ENCODE measurements around the gene CCER1. TPM values are rescaled to one million over a fixed set of nuclear protein-coding genes. Genes with fewer than 3 reads are reported as not detected.

Gene CCER1
- total RNA-seq, 4 donors from 2014 or later: not detected

DNA sequence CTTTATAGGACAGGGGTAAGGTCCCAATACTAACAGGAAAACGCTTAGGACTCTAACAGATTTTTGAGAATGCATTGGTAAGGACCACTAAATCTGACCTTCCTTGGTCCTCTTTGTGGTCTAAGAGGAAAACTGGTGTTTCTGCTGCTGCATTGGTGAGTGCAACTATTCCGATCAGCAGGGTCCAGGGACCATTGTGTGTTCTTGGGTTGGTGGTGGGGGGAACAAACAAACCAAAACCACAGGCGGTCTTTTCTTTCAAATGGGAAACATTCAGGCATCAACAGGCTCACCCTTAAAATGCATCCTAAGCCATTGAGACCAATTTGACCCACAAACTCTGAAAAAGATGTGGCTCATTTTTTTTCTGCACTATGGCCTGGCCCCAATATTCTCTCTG lies 29.1 kb upstream of the CCER1 start:
- H3K4me3 ChIP-seq (ENCODE audit: low read depth, poor library complexity, severe bottlenecking): no peak overlapping the region
- intact Hi-C loops (cut with DNase I; ENCODE audit: low total_unique reads): no loop called here
- TF ChIP-seq, protein P1, sequence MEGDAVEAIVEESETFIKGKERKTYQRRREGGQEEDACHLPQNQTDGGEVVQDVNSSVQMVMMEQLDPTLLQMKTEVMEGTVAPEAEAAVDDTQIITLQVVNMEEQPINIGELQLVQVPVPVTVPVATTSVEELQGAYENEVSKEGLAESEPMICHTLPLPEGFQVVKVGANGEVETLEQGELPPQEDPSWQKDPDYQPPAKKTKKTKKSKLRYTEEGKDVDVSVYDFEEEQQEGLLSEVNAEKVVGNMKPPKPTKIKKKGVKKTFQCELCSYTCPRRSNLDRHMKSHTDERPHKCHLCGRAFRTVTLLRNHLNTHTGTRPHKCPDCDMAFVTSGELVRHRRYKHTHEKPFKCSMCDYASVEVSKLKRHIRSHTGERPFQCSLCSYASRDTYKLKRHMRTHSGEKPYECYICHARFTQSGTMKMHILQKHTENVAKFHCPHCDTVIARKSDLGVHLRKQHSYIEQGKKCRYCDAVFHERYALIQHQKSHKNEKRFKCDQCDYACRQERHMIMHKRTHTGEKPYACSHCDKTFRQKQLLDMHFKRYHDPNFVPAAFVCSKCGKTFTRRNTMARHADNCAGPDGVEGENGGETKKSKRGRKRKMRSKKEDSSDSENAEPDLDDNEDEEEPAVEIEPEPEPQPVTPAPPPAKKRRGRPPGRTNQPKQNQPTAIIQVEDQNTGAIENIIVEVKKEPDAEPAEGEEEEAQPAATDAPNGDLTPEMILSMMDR (IDR thresholded peaks at IDR 0.05): no peak
- no peak for TF ChIP-seq POLR2A (IDR thresholded peaks at IDR 0.05)
- 95% methylated on average over 3 of the region's 3 CpGs for WGBS, 2 donors
- DNase-seq (ENCODE audit: low spot score in 2 of 2): no peak

DNA sequence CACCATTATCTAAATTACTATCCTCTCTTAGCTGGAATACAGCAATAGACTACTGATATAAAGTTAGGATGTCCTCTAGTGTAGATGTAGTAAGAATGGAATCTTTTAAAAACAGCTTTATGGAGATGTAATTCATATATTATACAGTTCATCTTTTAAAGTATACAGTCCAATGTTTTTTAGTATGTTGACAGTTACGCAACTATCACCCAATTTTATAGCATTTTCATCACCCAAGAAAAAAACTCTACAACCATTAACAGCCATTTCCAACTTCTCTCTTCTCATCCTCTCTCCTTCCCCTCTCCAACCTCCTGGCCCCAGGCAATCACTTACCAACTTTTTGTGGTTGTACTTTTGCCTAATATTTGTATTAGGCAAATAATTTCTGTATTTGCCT lies 27.2 kb upstream of the CCER1 start:
- TF ChIP-seq POLR2A (IDR thresholded peaks at IDR 0.05): no peak
- TF ChIP-seq, protein P1 (IDR thresholded peaks at IDR 0.05): no peak
- intact Hi-C loops (cut with DNase I; ENCODE audit: low total_unique reads): no loop called here
- no peak overlapping the region for H3K4me3 ChIP-seq (ENCODE audit: low read depth, poor library complexity, severe bottlenecking)
- no peak for DNase-seq (ENCODE audit: low spot score in 2 of 2)
- 97 to 98% methylated on average over 1 of the region's 1 CpG for WGBS, 2 donors

DNA sequence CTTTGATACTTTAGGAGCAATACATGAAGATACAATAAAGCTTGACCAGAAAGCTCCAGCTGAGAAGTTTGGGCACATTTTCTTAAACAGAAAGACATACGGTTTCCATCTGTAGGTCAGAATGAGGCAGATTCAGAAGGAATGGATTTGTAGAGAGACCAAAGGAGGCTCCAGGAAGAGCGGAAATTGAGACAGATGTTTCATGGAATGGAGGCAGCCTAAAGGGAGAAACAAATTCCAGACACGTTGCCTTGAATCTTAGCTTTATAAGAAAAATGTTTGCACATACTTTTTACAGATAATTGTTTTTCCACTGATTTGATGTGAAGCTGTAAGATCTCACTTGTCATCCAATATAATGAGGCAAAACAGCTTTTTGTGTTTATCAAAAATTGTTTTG lies 25.0 kb upstream of the CCER1 start:
- TF ChIP-seq POLR2A (IDR thresholded peaks at IDR 0.05): no peak
- TF ChIP-seq, protein P1 (IDR thresholded peaks at IDR 0.05): no peak
- no peak for DNase-seq (ENCODE audit: low spot score in 2 of 2)
- no peak overlapping the region for H3K4me3 ChIP-seq (ENCODE audit: low read depth, poor library complexity, severe bottlenecking)
- intact Hi-C loops (cut with DNase I; ENCODE audit: low total_unique reads): loop anchor here (10.0 kb wide), 2 partner anchors 345 to 375 kb away; no protein-coding TSS in a partner anchor
- WGBS, 2 donors: 49 to 65% methylated on average over 3 of the region's 3 CpGs

DNA sequence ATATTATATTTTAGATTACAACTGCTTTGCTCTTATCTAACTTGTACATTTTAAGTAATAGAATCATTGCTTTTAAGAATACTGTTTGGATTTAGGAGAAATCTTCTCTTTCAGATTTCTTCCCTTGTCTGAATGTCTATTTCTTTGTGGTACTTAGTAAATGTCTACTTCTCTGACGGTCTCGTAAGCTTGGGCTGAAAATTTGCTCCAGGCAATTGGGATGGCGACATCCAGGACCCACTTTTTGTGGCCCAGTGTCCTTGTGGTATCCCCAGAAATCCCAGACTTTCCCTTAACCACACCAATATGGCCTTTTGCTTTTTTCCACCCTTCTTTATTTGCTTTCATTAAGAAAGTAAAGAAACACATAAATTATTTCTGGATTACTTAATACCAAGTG lies 24.0 kb upstream of the CCER1 start:
- H3K4me3 ChIP-seq (ENCODE audit: low read depth, poor library complexity, severe bottlenecking): no peak overlapping the region
- TF ChIP-seq, protein P1 (IDR thresholded peaks at IDR 0.05): no peak
- TF ChIP-seq POLR2A (IDR thresholded peaks at IDR 0.05): no peak
- WGBS, 2 donors: 80 to 87% methylated on average over 3 of the region's 3 CpGs
- intact Hi-C loops (cut with DNase I; ENCODE audit: low total_unique reads): loop anchor here (10.0 kb wide), 2 partner anchors 346 to 376 kb away; no protein-coding TSS in a partner anchor
- DNase-seq (ENCODE audit: low spot score in 2 of 2): no peak

DNA sequence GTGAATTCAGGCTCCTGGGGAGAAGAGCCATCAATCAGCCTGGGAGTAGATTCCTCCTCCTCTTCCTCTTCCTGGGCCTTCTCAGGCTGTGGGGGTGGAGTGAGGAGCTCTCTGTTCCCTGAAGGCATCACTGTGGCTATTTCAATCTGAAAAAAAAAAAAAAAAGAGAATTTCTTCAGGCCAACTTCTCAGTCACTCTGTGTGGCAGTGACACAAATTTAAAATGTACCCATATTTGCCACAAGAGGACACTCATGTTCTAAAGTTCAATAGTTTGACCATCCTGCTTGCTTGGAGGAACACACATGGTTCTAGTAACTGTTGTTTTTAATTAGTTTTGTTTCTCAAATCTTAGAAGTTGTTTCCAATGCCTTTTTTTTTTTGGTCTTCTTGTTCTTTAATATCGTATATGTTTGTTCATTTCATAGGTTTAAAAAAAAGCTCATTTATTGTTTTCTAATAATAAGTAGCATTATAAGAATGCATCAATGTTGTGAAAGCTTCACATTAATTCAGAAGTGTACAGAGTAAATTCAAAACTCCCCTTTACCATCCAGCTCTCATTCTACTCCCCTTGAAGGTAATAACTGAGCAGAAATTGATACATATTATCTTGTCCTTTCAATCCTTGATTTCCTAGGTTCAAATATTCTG lies 23.3 kb upstream of the CCER1 start:
- intact Hi-C loops (cut with DNase I; ENCODE audit: low total_unique reads): loop anchor here (10.0 kb wide), 2 partner anchors 347 to 377 kb away; no protein-coding TSS in a partner anchor
- 16 to 21% methylated on average over 1 of the region's 1 CpG for WGBS, 2 donors
- H3K4me3 ChIP-seq (ENCODE audit: low read depth, poor library complexity, severe bottlenecking): no peak overlapping the region
- TF ChIP-seq, protein P1 (IDR thresholded peaks at IDR 0.05): peak in 1 of 3 donors; percentile 56
- no peak for TF ChIP-seq POLR2A (IDR thresholded peaks at IDR 0.05)
- DNase-seq (ENCODE audit: low spot score in 2 of 2): no peak

Data from lower leg skin (tissue), 4 donors.